Nephron progenitor cell (in vitro differentiated cells): ENCODE measurements around the gene KCNJ3.

Experiments
- DNase-seq: peaks from one replicate; pipeline ENCODE4 v3.0.0; 2021
- H3K27ac Mint-ChIP-seq: 2 replicates; pipeline ENCODE4 v1.8.0; 2021; ENCODE audit warnings: mild to moderate bottlenecking, moderate library complexity, mixed read lengths
- H3K27me3 Mint-ChIP-seq: 2 replicates; pipeline ENCODE4 v1.8.0; 2021; ENCODE audit warnings: mild to moderate bottlenecking, low read depth, mixed read lengths; ENCODE audit not compliant: poor library complexity
- H3K36me3 Mint-ChIP-seq: 2 replicates; pipeline ENCODE4 v1.8.0; 2021; ENCODE audit warnings: low read depth, mixed read lengths
- H3K4me1 Mint-ChIP-seq: 2 replicates; pipeline ENCODE4 v1.8.0; 2021; ENCODE audit warnings: mixed read lengths
- H3K4me3 Mint-ChIP-seq: 2 replicates; pipeline ENCODE4 v1.8.0; 2021; ENCODE audit warnings: mild to moderate bottlenecking, moderate library complexity, mixed read lengths
- H3K9me3 Mint-ChIP-seq: 2 replicates; pipeline ENCODE4 v1.8.0; 2021; ENCODE audit warnings: mild to moderate bottlenecking, moderate library complexity, mixed read lengths
- TF ChIP-seq, protein P1 (sequence below): fragments of 200-600 bp; sonication (generic); IDR thresholded peaks from 2 replicates; pipeline ENCODE4 v1.5.0; 2021; ENCODE audit warnings: antibody characterized with exemption

KCNJ3 gene

GRCh38 chr2:154677401-154677800 lies 21.1 kb upstream of the KCNJ3 start:
- H3K36me3 Mint-ChIP-seq: no peaks in the 10 kb centered on the region

DNA sequence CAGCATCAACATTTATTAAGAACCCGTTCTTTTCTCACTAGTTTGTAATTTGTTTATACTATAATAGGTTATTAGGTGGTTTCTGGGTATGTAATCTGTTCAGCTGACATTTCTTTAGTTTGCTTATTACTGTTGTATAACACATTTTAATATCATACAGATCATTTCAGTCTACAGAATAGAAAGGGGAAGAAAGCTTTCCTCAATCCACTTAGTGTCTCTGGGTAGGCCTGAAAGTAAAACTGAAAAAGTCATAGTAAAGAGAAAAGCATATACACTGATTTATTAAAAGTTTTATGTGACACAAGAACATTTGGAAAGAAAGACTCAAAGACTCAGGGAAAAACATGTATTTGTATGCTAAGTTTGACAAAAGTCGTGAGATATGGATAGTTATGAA lies 16.8 kb upstream of the KCNJ3 start:
- H3K27me3 Mint-ChIP-seq: no peaks in the 10 kb centered on the region
- H3K9me3 Mint-ChIP-seq: no peaks in the 10 kb centered on the region
- no peak overlapping the region for H3K4me3 Mint-ChIP-seq
- no peak overlapping the region for H3K27ac Mint-ChIP-seq
- H3K36me3 Mint-ChIP-seq: no peaks in the 10 kb centered on the region
- TF ChIP-seq, protein P1, sequence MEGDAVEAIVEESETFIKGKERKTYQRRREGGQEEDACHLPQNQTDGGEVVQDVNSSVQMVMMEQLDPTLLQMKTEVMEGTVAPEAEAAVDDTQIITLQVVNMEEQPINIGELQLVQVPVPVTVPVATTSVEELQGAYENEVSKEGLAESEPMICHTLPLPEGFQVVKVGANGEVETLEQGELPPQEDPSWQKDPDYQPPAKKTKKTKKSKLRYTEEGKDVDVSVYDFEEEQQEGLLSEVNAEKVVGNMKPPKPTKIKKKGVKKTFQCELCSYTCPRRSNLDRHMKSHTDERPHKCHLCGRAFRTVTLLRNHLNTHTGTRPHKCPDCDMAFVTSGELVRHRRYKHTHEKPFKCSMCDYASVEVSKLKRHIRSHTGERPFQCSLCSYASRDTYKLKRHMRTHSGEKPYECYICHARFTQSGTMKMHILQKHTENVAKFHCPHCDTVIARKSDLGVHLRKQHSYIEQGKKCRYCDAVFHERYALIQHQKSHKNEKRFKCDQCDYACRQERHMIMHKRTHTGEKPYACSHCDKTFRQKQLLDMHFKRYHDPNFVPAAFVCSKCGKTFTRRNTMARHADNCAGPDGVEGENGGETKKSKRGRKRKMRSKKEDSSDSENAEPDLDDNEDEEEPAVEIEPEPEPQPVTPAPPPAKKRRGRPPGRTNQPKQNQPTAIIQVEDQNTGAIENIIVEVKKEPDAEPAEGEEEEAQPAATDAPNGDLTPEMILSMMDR: no peak
- no peaks in the 10 kb centered on the region for H3K4me1 Mint-ChIP-seq
- no peak for DNase-seq

More at GRCh38 chr2:154677401-154677800, 21.1 kb upstream of the KCNJ3 start:
- Mint-ChIP-seq H3K4me3 (no peak overlapping the region), H3K9me3 (no peaks in the 10 kb centered on the region), H3K27ac (no peak overlapping the region), H3K4me1 (no peaks in the 10 kb centered on the region), H3K27me3 (no peaks in the 10 kb centered on the region)
- no peak for DNase-seq
- TF ChIP-seq, protein P1: no peak

DNA sequence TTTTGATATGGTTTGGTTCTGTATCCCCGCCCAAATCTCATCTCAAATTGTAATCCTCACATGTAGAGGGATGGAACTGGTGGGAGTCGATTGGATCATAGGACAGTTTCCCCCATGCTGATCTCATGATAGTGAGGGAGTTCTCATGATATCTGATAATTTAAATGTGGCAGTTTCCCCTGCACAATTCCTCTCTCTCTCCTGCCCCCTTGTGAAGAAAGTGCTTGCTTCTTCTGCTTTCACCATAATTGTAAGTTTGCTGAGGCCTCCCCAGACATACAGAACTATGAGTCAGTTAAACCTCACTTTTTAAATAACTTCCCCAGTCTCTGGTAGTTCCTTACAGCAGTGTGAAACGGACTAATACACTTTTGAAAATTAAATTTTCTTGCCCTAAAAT lies 12.3 kb upstream of the KCNJ3 start:
- Mint-ChIP-seq H3K36me3 (no peaks in the 10 kb centered on the region), H3K27me3 (no peaks in the 10 kb centered on the region), H3K4me3 (no peak overlapping the region), H3K9me3 (no peaks in the 10 kb centered on the region), H3K4me1 (peaks cover 7% of the 10 kb centered on the region), H3K27ac (no peak overlapping the region)
- no peak for DNase-seq
- TF ChIP-seq, protein P1: no peak

- Mint-ChIP-seq H3K27me3 (no peaks in the 10 kb centered on the region), H3K36me3 (no peaks in the 10 kb centered on the region), H3K27ac (no peak overlapping the region), H3K4me3 (no peak overlapping the region), H3K9me3 (no peaks in the 10 kb centered on the region), H3K4me1 (peaks cover 10% of the 10 kb centered on the region)
- TF ChIP-seq, protein P1: no peak
- DNase-seq: no peak
These were observed 10.1 kb upstream of the KCNJ3 start for GRCh38 chr2:154688373-154688772.

DNA sequence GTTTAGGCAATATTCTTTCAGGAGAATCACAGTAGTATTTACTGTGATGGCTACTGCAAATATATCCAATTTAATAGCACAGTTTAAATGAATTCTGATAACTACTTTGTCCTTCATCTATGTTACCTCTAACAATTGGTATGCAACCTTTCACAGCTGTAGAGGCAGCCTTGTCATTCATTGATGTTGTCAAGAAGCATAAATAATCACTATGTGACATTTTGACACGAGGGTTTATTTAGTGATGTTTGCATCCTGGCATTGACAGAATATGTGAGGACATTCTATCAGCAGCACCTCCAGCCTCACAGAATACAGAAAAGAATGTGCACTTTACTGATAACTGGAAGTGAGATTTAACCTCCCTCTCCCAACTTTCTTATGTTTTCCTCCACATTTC lies 9.3 kb upstream of the KCNJ3 start:
- TF ChIP-seq, protein P1: no peak
- no peak overlapping the region for H3K4me3 Mint-ChIP-seq
- H3K27me3 Mint-ChIP-seq: no peaks in the 10 kb centered on the region
- peaks cover 10% of the 10 kb centered on the region for H3K4me1 Mint-ChIP-seq
- H3K36me3 Mint-ChIP-seq: no peaks in the 10 kb centered on the region
- no peak for DNase-seq
- no peaks in the 10 kb centered on the region for H3K9me3 Mint-ChIP-seq
- H3K27ac Mint-ChIP-seq: no peak overlapping the region

- DNase-seq: no peak
- no peak overlapping the region for H3K27ac Mint-ChIP-seq
- no peaks in the 10 kb centered on the region for H3K36me3 Mint-ChIP-seq
- peaks cover 17% of the 10 kb centered on the region for H3K4me1 Mint-ChIP-seq
- H3K9me3 Mint-ChIP-seq: no peaks in the 10 kb centered on the region
- no peak overlapping the region for H3K4me3 Mint-ChIP-seq
- TF ChIP-seq, protein P1: no peak
- H3K27me3 Mint-ChIP-seq: peaks cover 17% of the 10 kb centered on the region
These were observed 5.6 kb upstream of the KCNJ3 start for GRCh38 chr2:154692927-154693326.
